Left forelimb (tissue), 1 donor: ENCODE results near the gene CAB39L.
A peak's percentile ranks its signal among the peaks of the same experiment; 100 is the strongest.
"Not testable (repeated sequence)": the region's sequence is repeated elsewhere in the genome, so short reads cannot be mapped to it uniquely, and the experiment has no call there.

Experiments used
- DNase-seq: peaks from one replicate; pipeline ENCODE4 v3.0.0-alpha.2; 2018; ENCODE audit warnings: low spot score

CAB39L gene

DNA sequence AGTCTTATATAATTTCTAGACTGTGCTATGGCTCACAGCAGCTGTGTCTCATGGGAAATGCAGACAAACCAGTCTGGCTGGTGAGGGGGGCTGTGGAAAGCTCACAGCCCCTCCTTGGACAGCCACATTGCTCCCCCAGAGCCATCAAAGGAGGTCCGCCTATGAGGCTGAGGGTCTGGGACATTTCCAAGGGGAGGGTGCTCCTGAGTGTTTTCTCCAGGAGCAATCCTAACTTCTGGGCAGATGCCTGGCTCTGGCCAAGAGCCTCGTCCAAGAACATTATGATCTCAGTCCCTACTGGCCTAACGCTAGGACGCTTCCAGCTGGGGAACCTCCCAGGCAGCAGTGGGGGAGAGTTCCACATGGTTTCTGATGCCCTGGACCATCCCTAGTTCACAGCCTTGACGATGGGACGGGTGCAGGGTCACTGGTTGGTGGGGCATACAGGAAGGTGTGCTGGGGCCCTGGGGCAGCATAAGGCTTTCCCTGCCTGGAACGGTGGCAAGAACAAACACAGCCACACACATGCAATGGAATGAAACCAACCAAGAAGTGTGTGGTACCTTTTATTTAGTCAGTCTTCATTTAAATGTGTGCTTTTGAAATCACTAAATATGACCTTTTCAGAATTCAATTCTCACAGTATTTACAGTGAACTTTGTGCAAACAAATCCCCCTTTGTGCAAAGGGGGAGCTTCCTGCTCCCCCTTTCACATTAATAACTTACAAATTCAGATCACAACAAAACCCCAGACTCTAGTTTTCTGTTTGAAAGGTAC is 135.6 kb downstream of the CAB39L start:
- DNase-seq: peak; percentile 79

DNA sequence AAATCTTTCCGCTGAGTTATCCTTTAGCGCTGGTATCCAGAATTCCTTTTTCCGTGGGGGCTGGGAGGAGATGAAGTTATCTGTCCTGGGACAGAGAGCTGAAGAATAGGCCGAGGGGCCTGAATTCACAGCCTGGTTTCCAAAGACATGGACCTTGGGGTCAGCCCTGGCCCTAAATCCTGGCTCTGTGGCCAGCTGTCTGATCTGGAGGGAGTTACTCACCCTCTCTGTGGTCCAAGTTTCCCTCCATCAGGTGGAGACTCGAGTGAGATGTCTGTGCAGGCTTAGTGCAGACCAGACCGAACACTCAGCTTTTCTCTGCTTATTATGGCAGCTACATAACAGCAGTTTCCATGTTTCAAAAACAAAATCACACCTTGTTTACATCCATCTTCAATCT is 136.5 kb downstream of the CAB39L start:
- DNase-seq: no peak

DNA sequence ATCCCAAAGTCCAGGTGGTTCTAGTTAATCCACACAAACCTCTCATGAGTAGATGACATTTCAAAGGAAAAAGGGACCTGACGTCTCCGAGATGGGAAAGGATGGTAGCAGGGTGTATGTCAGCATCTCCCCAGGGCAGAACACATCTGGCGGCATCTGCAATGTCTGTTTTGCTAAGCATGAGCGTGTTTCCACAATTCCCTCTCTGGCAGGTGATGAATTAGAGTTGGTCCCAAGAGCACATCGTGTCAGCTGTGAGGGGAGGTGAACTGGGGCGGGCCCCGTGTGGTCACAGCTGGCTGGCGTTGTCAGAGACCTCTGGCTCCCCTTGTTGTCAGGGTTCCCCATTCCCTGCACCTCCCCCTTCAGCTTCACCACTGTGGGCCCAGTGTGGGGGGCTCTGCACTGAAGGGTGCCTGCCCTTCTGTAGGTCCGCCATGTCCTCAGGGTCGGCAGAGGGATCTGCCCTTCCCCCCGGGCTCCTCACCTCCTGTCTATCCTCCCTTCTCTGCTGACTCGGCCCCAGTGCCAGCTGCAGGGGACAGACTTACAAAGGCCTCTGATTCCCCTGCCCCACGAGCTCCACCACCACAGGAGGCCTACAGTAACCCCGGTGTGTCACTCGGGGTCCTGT is 138.0 kb downstream of the CAB39L start:
- no peak for DNase-seq

DNA sequence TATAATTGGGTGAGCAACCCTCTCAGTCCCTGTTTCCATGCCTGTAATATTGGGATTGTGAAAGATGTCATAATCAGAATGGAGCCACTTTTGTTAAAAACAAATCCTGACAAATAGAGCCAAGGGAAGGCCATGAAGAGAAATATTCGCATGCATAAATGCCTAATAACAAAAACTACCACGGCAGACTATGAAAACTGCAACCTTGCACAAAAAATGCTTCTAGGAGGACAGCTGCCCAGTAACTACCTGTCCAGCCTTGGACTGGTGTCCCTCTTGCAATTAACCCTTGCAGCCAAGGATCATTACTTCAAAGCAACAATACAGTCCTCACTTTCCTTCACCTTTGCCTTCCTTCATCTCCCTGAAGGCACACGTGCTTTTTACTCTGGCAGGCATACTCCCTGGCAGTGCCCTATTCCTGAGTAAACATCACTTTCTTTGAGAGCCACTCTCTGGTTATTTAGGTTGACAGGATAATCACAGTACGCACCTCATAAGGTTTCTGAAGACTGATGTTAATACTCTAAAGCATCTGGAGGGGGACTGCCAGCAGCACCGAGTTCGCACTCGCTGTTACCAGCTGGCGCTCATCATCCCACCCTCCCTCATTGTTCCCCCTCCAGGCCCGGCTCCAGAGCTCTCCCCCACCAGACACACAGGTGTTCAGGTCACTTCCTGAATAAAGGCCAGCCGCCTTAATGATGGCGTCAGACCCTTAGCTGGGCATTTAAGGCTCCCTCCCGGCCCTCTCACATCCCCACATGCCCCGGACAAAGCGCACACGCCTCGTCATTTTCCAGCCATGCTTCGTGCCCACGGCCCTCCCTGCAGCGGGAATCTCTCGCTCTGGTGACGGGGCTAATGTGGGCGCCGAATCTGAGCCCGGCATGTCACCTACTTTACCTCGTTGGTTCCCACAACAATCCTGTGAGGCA is 138.8 kb downstream of the CAB39L start:
- no peak for DNase-seq

DNA sequence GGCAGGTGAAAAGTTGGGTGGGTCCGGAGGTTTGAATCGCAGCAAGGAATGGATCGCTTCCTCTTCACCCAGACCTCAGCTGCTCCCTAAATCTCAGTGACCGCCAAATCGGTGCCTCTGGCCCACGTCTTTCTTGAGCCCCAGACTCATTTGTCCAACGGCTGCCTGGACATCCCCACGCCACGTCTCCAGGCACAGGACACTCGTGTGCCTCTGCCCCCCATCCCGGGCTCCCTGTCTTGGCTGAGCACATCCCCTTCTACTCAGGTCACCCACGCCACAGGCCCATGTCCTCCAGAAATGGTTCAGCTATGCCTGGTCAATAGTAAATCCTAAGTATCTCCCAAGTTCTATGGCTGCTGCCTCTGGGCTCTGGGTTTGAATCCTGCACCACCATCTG is 139.5 kb downstream of the CAB39L start:
- DNase-seq: no peak

DNA sequence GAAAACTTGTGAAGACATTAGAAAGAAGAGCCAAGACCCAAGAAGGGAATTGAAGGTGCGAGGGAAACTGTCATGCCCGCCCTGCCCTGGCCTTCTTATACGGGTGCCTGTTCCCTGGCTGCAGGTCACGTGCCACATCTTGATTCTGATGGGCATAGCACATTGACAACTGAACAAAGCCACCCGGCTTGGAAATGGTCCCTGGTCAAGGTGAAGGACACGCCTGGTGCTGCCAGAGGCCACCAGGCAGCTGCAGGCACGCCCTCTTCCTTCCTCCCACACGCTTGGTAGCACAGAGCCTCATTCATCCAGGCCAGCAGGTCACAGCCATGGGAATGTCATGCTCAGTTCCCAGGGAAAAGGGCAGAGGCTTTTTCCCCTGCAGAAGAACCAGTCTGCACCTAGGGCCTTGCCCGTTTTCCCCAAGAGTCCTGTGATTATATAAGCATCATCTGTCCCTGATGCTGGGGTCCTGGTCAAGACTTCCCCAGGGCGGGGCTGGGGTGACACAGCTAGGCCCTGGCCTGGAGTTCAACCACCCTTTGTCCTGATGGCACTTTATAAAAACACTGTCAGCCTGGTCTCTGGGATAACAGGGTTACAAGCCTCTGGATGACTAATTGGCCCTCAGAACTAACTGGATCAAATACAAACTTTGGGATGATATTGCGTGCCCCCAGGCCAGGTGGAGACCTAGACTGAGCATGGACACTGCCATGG is 140.2 kb downstream of the CAB39L start:
- no peak for DNase-seq

DNA sequence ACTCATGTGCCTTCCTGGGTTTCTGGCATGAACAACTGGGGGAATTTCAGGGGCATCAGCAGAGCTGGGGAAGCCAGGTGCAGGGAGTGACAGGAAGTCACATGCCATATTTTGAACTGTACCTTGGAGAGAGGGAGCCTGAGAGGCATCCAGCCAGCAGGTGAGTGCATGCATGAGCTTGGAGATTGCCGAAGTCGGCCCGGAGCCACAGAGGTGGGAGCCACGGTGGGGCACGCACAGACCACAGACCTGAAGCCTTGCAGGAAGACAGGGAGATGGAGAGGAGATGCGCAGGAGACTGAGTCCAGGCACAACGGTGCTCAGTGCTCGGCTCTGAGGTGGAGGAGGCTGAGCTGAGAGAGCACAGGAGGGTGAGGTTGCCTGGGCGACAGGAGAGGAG is 141.0 kb downstream of the CAB39L start:
- DNase-seq: no peak

DNA sequence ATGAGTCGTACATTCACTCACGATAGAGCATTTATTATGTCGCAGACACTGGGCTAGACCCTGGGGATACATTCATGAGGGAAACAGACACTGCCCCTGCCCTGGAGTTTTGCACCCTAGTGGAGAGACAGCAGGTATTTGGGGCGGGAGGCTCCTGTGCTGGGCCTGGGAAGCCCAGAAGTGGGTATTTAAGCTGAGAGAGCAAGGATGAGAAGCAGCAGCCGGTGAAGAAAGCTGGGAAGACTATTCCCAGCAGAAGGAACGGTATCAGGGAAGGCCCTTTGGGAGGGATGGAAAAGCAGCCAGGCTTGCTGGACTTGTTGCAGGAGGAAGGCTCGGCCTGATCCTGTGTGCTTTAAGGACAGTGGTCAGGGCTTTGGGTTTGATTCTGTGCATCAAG is 141.6 kb downstream of the CAB39L start:
- no peak for DNase-seq

DNA sequence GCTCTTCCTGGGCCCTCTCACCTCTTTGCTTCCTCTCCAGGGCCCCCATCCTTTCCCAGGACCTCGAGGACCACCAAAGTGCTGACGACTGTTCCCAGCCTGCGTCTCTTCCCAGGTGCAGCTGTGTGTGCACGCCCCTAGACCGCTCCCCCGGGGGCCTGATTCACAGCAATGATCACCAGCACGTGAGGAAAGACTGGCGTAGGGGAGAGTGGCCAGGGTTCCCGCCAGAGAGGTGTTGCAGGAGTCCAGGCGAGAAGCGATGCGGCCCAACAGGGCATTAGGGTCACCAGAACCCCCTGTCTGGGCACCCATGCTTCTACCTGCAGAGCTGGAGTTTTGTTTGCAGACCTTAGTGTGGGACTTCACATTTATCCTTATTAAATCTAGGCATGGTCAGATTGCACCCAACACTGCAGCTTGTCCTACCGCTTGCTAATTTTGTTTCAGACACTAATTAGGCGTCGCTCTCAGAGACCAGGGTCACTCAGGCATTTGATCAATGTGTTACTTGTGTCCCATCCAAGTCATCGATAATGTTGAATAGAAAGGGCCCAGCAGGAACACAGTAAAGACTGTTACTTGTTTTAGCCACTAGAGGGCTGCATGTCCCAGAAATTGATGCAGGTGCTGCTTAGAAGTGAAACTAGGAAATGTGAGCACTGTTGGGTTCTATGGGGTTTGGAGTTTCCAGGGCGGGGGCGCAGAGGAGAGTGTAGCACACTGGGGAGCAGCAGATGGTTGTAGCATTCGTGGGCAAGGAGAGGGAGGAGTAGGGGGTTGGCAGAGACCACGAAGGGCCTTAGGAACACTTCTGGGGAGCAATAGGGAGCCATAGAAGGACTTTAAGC is 142.9 kb downstream of the CAB39L start:
- DNase-seq: peak; percentile 71

DNA sequence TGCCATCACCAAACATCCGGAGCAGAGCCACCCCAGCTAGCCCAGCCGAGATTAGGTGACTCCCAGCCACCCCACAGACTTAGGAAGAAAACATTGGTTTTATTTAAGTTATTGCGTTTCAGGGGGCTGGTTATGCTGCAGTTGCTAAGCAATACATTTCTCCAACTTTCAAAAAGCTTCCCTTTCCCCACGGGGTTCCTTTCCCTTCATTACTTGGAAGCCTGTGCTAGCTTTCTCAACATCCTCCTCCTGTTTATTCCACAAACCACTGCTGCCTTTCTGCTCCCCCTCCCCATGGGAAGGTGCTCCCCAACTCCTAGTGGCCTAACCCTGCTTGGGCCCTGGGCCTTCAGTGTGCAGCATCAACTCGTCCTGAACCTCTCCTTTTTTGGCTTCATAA is 143.6 kb downstream of the CAB39L start:
- DNase-seq: no peak

DNA sequence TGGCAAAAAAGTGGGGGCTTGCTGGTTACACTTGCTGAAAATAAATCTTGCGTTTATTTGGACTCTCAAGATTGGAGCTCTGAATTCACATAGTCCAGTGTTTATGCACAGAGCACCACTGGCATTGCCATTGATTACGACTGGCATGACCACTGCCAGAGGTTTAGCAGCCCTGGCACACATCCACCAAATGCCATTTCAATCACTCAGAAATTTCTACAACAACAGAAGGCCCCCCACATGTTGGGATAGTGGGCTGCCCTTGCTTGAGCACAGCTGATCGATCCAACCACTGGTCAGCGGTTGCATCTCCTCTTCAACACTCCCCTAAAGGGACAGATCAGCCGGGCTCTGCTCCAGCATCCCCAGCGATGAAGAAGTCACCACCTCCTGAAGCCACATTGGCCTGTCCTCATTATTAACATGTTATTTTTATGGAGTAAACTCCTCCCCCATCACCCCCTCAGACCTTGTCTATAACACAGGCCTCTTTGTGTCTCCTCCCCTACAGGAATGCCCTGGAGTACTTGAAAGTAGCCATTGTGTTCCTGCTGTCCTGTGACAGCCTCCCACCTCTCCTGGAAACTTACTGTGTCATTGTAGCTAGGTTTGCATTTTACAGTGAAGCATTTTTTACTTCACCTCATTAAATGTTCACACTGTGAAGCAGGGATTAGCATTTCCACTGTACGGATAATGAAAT is 144.8 kb downstream of the CAB39L start:
- DNase-seq: no peak

DNA sequence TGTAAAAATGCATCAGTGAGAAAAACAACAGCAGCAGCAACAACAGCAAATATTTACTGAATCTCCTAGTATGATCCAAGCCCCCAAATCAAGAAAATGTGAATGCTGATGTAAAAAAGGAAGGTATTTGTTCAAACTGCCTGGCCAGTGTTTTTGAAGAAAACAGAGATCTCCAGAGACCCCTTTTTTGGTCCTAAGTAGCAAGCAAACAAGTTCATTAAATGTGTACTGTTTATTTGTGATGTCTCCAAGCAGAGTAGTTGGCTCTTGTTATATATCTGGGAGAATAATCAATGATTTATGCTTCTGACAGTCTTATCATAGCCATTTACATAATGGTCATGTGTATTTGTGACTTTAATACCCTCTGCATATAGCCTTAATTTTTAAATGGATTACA is 145.4 kb downstream of the CAB39L start:
- no peak for DNase-seq

DNA sequence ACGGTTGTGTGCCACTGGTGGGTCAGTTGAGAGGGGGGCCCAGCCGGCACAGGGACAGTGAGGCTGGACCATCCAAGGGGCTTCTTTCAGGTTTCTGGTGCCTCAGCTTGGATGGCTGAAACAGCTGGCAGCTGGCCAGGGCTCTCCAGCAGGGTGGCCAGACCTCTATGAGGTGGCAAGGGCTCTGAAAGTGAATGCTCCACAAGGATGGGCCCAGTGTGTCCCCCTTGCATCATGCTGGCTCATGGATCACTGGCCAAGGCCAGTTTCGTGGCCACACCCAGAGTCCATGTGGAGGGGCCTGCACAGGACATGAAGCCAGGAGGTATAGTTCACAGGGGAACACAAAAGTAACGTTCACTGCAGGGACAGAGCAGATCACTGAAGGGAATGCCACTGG is 146.5 kb downstream of the CAB39L start:
- DNase-seq: no peak

DNA sequence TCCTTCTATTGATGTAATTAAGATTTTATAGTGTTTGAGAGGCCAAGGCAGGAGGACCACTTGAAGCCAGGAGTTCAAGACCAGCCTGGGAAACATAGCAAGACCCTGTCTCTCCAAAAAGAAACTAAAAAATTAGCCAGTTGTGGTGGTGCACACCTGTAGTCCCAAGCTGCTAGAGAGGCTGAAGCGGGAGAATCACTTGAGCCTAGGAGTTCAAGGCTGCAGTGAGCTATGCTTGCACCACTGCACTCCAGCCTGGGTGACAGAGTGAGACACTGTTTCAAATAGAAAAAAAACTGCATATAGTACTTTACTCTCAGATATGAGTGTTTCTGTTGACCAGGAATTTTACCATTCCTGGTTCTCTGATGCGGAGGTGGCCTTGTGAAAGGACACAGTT is 147.2 kb downstream of the CAB39L start:
- no peak for DNase-seq

DNA sequence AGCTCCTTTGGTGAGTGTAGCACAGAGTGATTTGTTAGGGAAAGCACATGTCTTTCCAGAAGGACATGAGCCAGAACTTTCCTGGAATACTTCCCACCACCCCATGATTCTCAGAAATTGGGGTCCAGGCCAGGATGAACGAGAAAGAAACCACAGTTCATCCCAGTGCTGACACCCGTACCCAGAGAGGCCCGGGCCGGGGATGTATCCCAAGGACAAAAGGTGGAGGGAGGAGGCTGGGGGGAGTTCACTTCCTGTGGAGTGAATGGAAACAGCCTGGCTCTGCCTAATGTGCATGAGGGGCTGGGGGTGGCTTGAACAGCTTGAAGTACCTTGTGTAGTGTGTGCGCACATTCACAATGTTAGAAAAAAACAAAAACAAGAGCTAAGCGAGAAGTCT is 148.6 kb downstream of the CAB39L start:
- DNase-seq: no peak

DNA sequence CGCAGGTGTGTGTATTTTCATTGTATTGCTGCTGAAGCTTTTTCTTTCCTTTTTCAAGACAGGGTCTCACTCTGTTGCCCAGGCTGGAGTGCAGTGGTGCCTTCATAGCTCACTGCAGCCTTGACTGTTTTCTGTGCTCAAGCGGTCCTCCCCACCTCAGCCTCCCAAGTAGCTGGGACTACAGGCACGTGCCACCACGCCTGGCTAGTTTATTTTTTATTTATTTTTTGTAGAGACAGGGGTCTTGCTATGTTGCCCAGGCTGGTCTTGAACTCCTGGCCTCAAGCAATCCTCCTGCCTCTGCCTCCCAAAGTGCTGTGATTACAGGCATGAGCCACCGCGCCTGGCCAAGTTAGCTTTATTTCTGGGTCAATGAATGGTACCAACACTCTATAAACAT is 149.1 kb downstream of the CAB39L start:
- not testable (repeated sequence) for DNase-seq

DNA sequence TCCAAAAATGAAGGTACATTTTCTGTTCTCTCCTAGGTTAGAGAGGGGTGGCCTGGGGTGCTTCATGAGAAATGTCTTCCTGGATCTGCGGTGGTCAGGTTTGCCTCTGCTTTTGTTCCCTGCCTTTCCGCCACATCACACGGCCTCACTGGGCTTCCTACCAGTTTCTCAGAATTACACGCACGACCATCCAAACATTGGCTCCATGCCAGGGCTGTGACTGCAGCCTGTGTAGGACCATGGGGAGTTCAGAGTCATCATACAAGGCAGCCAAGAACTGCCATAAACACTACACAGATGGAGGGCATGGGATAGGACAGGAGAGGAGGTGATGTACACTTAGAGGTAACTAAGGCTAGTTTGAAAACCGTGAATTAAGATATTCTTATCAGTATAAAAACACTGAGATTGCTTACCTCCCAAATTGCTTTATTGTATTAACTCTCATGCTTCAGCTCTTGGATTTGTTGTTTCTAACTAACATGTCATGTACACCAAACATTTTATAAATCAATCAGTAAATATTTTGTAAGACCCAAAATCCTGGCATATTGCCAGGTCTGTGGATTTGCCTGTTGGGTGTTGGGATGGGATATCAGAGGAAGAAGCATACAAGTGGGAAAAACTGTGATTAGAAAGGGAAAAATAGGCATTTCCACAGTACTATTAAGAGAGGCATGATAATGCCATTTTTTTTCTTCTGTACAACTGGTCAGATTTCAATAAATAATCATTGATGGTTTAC is 150.9 kb downstream of the CAB39L start:
- DNase-seq: no peak

DNA sequence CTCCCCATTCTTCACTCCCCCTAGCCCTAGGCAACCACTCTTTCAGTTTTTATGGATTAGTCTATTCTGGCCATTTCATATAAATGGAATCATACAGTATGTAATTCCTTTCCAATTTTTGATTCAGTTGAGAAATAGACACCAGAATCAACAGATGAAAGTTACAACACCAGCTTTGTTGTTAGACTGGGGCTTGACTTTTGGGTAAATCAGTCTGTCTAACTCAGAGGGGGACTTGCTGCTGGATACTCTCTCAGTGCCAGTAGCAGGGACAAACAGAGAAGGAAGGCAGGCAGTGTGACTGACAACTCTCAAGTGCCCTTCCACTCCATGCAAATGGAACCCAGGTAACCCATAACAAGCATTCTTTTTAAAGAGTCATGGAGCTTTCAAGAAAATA is 155.4 kb downstream of the CAB39L start:
- no peak for DNase-seq

DNA sequence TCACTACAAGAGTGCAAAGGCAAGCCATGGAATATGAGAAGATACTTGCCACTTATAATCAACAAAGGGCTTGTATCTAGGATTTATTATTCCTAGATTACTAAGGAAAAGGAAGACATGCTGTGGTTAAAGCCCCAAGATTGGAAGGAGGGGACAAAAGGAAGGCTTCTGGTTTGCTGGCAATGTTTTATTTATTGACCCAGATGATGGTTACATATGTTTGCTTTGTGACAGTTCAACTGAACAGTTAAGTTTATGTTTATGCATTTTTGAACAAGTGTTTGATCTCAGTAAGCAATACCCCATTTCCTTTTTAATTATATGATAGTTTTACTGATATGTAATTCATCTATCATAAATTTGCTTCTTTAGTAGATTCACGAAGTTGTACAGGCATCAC is 155.9 kb downstream of the CAB39L start:
- no peak for DNase-seq

DNA sequence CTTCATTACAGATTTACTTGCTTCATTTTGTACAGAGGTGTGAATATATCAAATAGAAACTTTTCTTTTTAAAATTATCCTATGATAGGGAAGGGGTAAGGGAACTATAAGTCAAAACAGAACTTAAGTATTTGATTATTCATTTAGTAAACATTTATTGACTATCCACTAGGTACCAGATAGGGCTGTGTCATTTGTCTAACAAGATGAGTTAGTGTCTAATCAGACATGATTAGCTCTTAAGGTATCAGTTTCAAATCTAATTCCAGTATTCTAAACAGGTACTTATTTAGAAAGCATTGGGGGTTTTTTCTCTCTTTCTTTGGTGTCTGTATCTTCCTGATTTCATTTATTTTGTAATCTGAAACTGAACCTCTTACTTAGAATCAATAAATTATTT is 164.0 kb downstream of the CAB39L start:
- no peak for DNase-seq
